AG09319 (cell line): Measurements from ENCODE around the gene FOXO3.

Experiments used
- DNase-seq: peaks from one replicate; pipeline ENCODE4 v3.0.0-alpha.2; 2010; ENCODE audit warnings: low read depth; ENCODE audit errors: extremely low read depth
- TF ChIP-seq, protein P1 (sequence below): IDR thresholded peaks from 2 replicates; pipeline ENCODE4 v1.5.1; 2011; ENCODE audit warnings: low read depth, mild to moderate bottlenecking, inconsistent platforms, low read length, moderate library complexity

The FOXO3 gene

GRCh38 chr6:108666656-108667260 is 106.0 kb downstream of the FOXO3 start:
- TF ChIP-seq, protein P1, sequence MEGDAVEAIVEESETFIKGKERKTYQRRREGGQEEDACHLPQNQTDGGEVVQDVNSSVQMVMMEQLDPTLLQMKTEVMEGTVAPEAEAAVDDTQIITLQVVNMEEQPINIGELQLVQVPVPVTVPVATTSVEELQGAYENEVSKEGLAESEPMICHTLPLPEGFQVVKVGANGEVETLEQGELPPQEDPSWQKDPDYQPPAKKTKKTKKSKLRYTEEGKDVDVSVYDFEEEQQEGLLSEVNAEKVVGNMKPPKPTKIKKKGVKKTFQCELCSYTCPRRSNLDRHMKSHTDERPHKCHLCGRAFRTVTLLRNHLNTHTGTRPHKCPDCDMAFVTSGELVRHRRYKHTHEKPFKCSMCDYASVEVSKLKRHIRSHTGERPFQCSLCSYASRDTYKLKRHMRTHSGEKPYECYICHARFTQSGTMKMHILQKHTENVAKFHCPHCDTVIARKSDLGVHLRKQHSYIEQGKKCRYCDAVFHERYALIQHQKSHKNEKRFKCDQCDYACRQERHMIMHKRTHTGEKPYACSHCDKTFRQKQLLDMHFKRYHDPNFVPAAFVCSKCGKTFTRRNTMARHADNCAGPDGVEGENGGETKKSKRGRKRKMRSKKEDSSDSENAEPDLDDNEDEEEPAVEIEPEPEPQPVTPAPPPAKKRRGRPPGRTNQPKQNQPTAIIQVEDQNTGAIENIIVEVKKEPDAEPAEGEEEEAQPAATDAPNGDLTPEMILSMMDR: no peak
- no peak for DNase-seq

- no peak for DNase-seq
- TF ChIP-seq, protein P1: no peak
Observed at GRCh38 chr6:108667993-108668392, 107.3 kb downstream of the FOXO3 start.

DNA sequence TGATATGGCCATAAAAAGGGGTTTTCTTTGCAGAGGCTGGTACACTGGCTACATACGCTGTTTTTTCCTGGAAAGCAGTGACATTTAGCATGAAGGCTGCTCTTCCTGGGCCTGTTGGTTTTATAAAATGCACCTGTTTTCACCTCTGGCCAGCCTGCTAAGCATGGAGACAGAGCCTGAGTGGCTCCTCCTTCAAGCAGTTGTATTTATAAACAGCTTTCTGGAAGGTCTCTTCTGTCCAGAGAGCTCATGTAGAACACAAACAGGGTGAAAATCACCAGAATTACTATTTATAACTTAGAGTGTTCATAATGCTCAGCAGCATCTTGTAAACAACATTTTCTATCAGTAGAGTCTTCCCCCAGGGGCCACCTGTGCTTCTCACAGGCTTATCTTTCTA is 109.0 kb downstream of the FOXO3 start:
- DNase-seq: no peak
- TF ChIP-seq, protein P1: no peak

DNA sequence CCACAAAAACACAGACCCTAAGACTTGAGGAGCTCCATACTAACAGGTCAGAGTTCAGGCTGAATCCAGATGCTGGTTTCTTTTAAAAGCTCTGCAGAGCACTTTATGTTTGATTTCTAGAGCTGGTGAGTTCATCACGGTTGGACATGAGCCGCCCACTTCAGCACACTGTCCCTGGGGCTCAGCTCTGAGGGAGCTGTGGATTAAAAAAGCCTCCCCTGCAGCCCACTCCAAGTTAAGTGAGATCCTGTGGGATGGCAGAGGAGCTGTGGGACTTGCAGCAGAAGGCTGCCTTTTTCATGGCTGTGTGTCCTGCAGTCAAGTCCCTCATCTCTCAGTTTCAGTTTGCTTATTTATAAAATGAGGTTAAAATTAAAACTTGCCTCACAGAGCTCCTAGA is 110.5 kb downstream of the FOXO3 start:
- DNase-seq: no peak
- TF ChIP-seq, protein P1: no peak

- TF ChIP-seq, protein P1: no peak
- no peak for DNase-seq
Observed at GRCh38 chr6:108671790-108672189, 111.1 kb downstream of the FOXO3 start.

DNA sequence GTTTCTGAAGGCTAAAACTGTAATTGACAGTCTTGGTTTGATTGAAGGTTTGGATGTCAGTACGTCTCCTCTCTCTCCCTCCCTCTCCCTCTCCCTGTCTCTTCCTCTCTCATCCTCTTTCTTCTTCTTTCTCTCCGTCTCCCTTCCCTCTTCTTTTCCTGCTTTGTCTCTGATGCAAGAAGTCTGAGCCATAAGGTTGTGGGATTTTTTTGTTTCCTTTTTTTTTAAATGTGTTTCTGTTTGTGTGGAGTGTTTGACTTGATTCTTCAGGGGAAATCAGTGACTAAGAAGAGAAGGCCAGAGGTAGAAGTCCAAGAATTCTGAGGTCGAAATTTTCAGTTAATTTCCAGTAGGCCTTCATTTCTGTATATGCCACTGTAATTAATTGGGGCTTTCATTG is 111.9 kb downstream of the FOXO3 start:
- TF ChIP-seq, protein P1: no peak
- DNase-seq: no peak

- DNase-seq: no peak
- TF ChIP-seq, protein P1: no peak
Observed at GRCh38 chr6:108673153-108673552, 112.4 kb downstream of the FOXO3 start.
